Liver (tissue), 9 donors: ENCODE results near the gene FIP1L1. TPM values are rescaled to one million over a fixed set of nuclear protein-coding genes. Genes with fewer than 3 reads are reported as not detected.
"Not testable (repeated sequence)": the region's sequence is repeated elsewhere in the genome, so short reads cannot be mapped to it uniquely, and the experiment has no call there.

Source experiments
- DNase-seq: peaks from one replicate; pipeline ENCODE4 v3.0.0-alpha.2; 2017; ENCODE audit warnings: low spot score
- H3K27ac ChIP-seq, 2 donors: one replicate each; pipeline ENCODE4 v1.7.0; 2013; ENCODE audit warnings: inconsistent platforms in 2 of 2, low read length in 2 of 2, control low read depth in 1 of 2, low read depth in 1 of 2, mild to moderate bottlenecking in 1 of 2
- H3K27me3 ChIP-seq, 4 donors: one replicate each; pipeline versions ENCODE4 v1.6.1 to v1.7.0; 2013; ENCODE audit warnings: low read length in 3 of 4, inconsistent platforms in 1 of 4, mild to moderate bottlenecking in 1 of 4, moderate library complexity in 1 of 4; ENCODE audit not compliant: control insufficient read depth in 4 of 4, insufficient read depth in 4 of 4
- H3K36me3 ChIP-seq, 4 donors: one replicate each; pipeline versions ENCODE4 v1.6.1 to v1.7.0; 2013; ENCODE audit warnings: low read length in 3 of 4, mild to moderate bottlenecking in 3 of 4, low read depth in 1 of 4, moderate library complexity in 1 of 4; ENCODE audit not compliant: control insufficient read depth in 4 of 4, insufficient read depth in 3 of 4
- H3K4me1 ChIP-seq, 4 donors: one replicate each; pipeline versions ENCODE4 v1.6.1 to v1.7.0; 2013; ENCODE audit warnings: low read length in 3 of 4, mild to moderate bottlenecking in 3 of 4, moderate library complexity in 1 of 4; ENCODE audit not compliant: control insufficient read depth in 4 of 4, insufficient read depth in 4 of 4
- H3K4me3 ChIP-seq, 3 donors: one replicate each; pipeline versions ENCODE4 v1.6.1 to v1.7.0; 2013; ENCODE audit warnings: low read length in 3 of 3, control low read depth in 1 of 3, low read depth in 1 of 3, mild to moderate bottlenecking in 1 of 3
- H3K9ac ChIP-seq, 2 donors: one replicate each; pipeline ENCODE4 v1.7.0; 2013; ENCODE audit warnings: low read length in 2 of 2, mild to moderate bottlenecking in 2 of 2, moderate library complexity in 2 of 2, control low read depth in 1 of 2, low read depth in 1 of 2
- H3K9me3 ChIP-seq, 4 donors: one replicate each; pipeline versions ENCODE4 v1.6.1 to v1.7.0; 2013; ENCODE audit warnings: low read length in 3 of 4; ENCODE audit not compliant: control insufficient read depth in 4 of 4
- EGR1 ChIP-seq, 2 donors: IDR thresholded peaks; 2 replicates each; pipeline ENCODE4 v1.6.1; 2016 to 2018; ENCODE audit warnings: antibody characterized with exemption in 2 of 2, low read depth in 2 of 2
- FOXA1 ChIP-seq: IDR thresholded peaks from 2 replicates; pipeline ENCODE4 v1.6.1; 2016; ENCODE audit warnings: antibody characterized with exemption
- GABPA ChIP-seq, 2 donors: IDR thresholded peaks in 1 of 2; conservative IDR thresholded peaks in 1 of 2; 2 replicates each; pipeline ENCODE4 v1.6.1; 2016; ENCODE audit warnings: antibody characterized with exemption in 2 of 2, mild to moderate bottlenecking in 1 of 2, moderate library complexity in 1 of 2
- HNF4A ChIP-seq, 2 donors: conservative IDR thresholded peaks; 2 replicates each; pipeline ENCODE4 v1.6.1; 2016; ENCODE audit warnings: antibody characterized with exemption in 2 of 2, mild to moderate bottlenecking in 2 of 2
- HNF4G ChIP-seq: IDR thresholded peaks from 2 replicates; pipeline ENCODE4 v1.6.1; 2016; ENCODE audit warnings: antibody characterized with exemption
- JUND ChIP-seq, 2 donors: IDR thresholded peaks; 2 replicates each; pipeline ENCODE4 v1.6.1; 2016; ENCODE audit warnings: antibody characterized with exemption in 2 of 2
- MAX ChIP-seq: IDR thresholded peaks from 2 replicates; pipeline ENCODE4 v1.6.1; 2016; ENCODE audit warnings: antibody characterized with exemption
- NR2F2 ChIP-seq: IDR thresholded peaks from 2 replicates; pipeline ENCODE4 v1.6.1; 2016; ENCODE audit warnings: antibody characterized with exemption
- RAD21 ChIP-seq, 2 donors: IDR thresholded peaks; 2 replicates each; pipeline ENCODE4 v1.6.1; 2016; ENCODE audit warnings: antibody characterized with exemption in 2 of 2, mild to moderate bottlenecking in 2 of 2
- REST ChIP-seq: IDR thresholded peaks from 2 replicates; pipeline ENCODE4 v1.6.1; 2016; ENCODE audit warnings: antibody characterized with exemption, mild to moderate bottlenecking
- SP1 ChIP-seq: IDR thresholded peaks from 2 replicates; pipeline ENCODE4 v1.6.1; 2018; ENCODE audit warnings: antibody characterized with exemption, mild to moderate bottlenecking
- TAF1 ChIP-seq: conservative IDR thresholded peaks from 2 replicates; pipeline ENCODE4 v1.6.1; 2016; ENCODE audit warnings: antibody characterized with exemption, mild to moderate bottlenecking
- ZBTB33 ChIP-seq: IDR thresholded peaks from 2 replicates; pipeline ENCODE4 v1.6.1; 2016; ENCODE audit warnings: antibody characterized with exemption
- WGBS: extraction: QIAGEN DNeasy Blood & Tissue Kit; methylation state at CpG from one replicate; pipeline ENCODE4 v1.1.7; 2013; 5-methylcytosine and 5-hydroxymethylcytosine counted together
- polyA plus RNA-seq, 2 donors: library from polyadenylated mRNA; stranded (reverse) in 1 of 2; unstranded in 1 of 2; fragments of 200-250 nt in 1 of 2; fragments of >200 nt in 1 of 2; fragmentation: Nextera tagmentation in 1 of 2; extraction: Ambion mirVana in 1 of 2; gene quantifications; one replicate each; pipeline versions ENCODE4 v1.2.1 to v1.2.3, GENCODE V29; 2013 to 2015
- total RNA-seq, 2 donors: library from RNA; depleted of rRNA; stranded (reverse); fragments of >200 nt; gene quantifications; one replicate each; pipeline ENCODE4 v1.2.3, GENCODE V29; 2014
- donor health status: healthy.
- donor health status: healthy.
- donor health status: healthy.
- donor health status: healthy.
- donor health status: healthy.

FIP1L1 gene
- total and polyA plus RNA-seq, 4 donors = 12.2 to 30.3 (median 18.4) TPM

GRCh38 chr4:53380221-53380620, 2.8 kb downstream of the FIP1L1 start:
- Histone ChIP-seq H3K27me3 (no peaks in the 10 kb centered on the region), H3K9me3 (no peaks in the 10 kb centered on the region), H3K36me3 (peaks cover 1 to 10% (median 5%) of the 10 kb centered on the region in 4 donors), H3K9ac (no peak overlapping the region), H3K27ac (no peak overlapping the region), H3K4me1 (peaks cover 0 to 20% (median 10%) of the 10 kb centered on the region in 4 donors), H3K4me3 (no peak overlapping the region)
- 95% methylated on average over 4 of the region's 4 CpGs for WGBS
- no peak for TF ChIP-seq HNF4A (conservative IDR thresholded peaks at IDR 0.05)
- no peak for TF ChIP-seq TAF1
- no peak for TF ChIP-seq FOXA1
- no peak for TF ChIP-seq EGR1 (IDR thresholded peaks at IDR 0.05; ENCODE audit: low read depth in 2 of 2)
- no peak for TF ChIP-seq NR2F2
- no peak for TF ChIP-seq SP1
- no peak for TF ChIP-seq JUND (IDR thresholded peaks at IDR 0.05)
- DNase-seq = no peak

DNA sequence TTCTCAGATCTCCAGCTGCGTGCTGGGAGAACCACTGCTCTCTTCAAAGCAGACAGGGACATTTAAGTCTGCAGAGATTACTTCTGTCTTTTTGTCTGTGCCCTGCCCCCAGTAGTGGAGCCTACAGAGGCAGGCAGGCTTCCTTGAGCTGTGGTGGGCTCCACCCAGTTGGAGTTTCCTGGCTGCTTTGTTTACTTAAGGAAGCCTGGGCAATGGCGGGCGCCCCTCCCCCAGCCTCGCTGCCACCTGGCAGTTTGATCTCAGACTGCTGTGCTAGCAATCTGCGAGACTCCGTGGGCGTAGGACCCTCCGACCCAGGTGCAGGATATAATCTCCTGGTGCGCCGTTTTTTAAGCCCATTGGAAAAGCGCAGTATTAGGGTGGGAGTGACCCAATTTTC, 32.0 kb downstream of the FIP1L1 start:
- H3K36me3 ChIP-seq = peaks cover 2 to 10% (median 4%) of the 10 kb centered on the region in 4 donors
- H3K9ac ChIP-seq, H3K27me3 ChIP-seq, H3K27ac ChIP-seq, H3K9me3 ChIP-seq, DNase-seq, H3K4me1 ChIP-seq, H3K4me3 ChIP-seq: not testable (repeated sequence)
- 96% methylated on average over 11 of the region's 11 CpGs for WGBS

DNA sequence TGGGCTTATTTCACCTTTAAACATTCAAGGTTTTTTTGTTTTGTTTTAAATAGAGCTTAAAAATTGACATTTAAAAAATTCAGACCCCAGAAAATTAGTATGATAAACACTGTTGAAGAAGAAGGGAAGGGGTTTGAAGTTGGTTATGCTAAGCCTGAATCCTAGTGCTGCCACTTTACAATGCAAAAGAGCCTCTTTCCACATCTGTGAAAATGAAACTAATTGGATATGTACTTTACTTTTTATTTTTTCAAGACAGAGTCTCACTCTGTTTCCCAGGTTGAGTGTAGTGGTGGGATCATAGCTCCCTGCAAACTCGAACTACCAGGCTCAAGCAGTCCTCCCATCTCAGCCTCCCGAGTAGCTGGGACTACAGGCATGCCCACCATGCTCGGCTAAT, 41.8 kb downstream of the FIP1L1 start:
- TF ChIP-seq JUND (IDR thresholded peaks at IDR 0.05) (no peak), TAF1 (no peak), HNF4G (no peak), GABPA (IDR thresholded peaks at IDR 0.05 in 1 of 2, conservative IDR thresholded peaks at IDR 0.05 in 1 of 2) (no peak), REST (no peak), SP1 (no peak), EGR1 (IDR thresholded peaks at IDR 0.05; ENCODE audit: low read depth in 2 of 2) (no peak), FOXA1 (no peak), MAX (no peak), ZBTB33 (no peak), RAD21 (IDR thresholded peaks at IDR 0.05) (no peak)
- H3K27ac ChIP-seq = no peak overlapping the region
- no peak overlapping the region for H3K9ac ChIP-seq
- H3K4me3 ChIP-seq = no peak overlapping the region
- H3K36me3 ChIP-seq = peaks cover 0 to 14% (median 2%) of the 10 kb centered on the region in 4 donors
- H3K9me3 ChIP-seq = no peaks in the 10 kb centered on the region
- WGBS = 99% methylated on average over 3 of the region's 3 CpGs
- no peaks in the 10 kb centered on the region for H3K27me3 ChIP-seq
- DNase-seq = no peak
- H3K4me1 ChIP-seq = no peaks in the 10 kb centered on the region
